Colonic mucosa (tissue), 4 donors: ENCODE measurements around the gene PCIF1. TPM values are rescaled to one million over a fixed set of nuclear protein-coding genes. Genes with fewer than 3 reads are reported as not detected.

ENCODE experiments used
- DNase-seq: peaks from one replicate; pipeline ENCODE4 v3.0.0-alpha.2; 2020
- H3K27ac ChIP-seq: fragments of 200-600 bp; one replicate; pipeline ENCODE4 v1.8.0; 2021
- H3K27me3 ChIP-seq: fragments of 200-600 bp; one replicate; pipeline ENCODE4 v1.8.0; 2021
- H3K36me3 ChIP-seq: fragments of 200-600 bp; one replicate; pipeline ENCODE4 v1.8.0; 2021
- H3K4me1 ChIP-seq: fragments of 200-600 bp; one replicate; pipeline ENCODE4 v1.8.0; 2021; ENCODE audit warnings: mild to moderate bottlenecking
- H3K4me3 ChIP-seq: fragments of 200-600 bp; one replicate; pipeline ENCODE4 v1.8.0; 2021
- H3K9ac ChIP-seq, 2 donors: one replicate each; pipeline ENCODE4 v1.7.0; 2013; ENCODE audit warnings: control low read depth in 2 of 2, low read depth in 2 of 2, low read length in 2 of 2
- H3K9me3 ChIP-seq: fragments of 200-600 bp; one replicate; pipeline ENCODE4 v1.8.0; 2021
- intact Hi-C: fragments of 100-400 bp; cut with DNase I; formaldehyde crosslinking; loops from one replicate; pipeline ENCODE4 v1.14.1; 2022
- total RNA-seq, 2 donors: library from RNA; stranded (reverse); fragmentation: NEBNext Ultra II Directional in 1 of 2; extraction: Animal tissue kit (Norgen Biotek cat#: 25700) in 1 of 2; gene quantifications; one replicate each; pipeline ENCODE4 v1.2.1, GENCODE V29; 2021
- TF ChIP-seq, protein P1 (sequence below): fragments of 200-600 bp; IDR thresholded peaks from one replicate; pipeline ENCODE4 v1.8.0; 2022; ENCODE audit warnings: antibody characterized with exemption, mild to moderate bottlenecking
- donor health status: healthy.
- donor health status: DM: no; HTN: no; CAD: no.
- donor health status: DM: no; HTN: no; CAD: no.

The PCIF1 gene
- total RNA-seq, 2 donors from 2014 or later: 28.9 to 33.6 TPM

DNA sequence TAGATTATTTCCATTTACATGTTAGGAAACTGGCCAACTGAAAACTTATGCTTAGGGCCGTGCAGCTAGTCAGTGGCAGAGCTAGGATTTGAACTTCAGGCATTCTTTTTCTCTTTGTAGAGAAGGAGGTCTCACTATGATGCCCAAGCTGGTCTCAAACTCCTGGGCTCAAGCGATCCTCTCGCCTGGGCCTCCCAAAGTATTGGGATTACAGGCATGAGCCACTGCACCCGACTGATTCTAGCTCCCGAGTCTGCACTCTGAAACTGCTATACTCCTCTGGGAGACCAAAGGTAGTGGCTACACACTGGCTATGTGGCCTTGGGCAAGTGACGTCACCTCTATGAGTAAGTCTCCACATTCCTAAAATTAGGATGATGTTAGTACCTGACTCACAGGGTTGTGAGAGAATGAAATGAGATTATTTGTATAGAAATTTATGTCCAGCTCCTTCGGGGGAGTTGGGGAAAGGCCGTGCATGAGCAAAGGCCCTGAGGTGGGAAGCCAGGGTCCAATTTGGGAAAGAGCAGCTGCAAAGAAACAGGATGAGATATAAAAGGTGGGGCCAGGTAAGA lies 28.9 kb upstream of the PCIF1 start:
- no peak overlapping the region for H3K4me3 ChIP-seq
- no peaks in the 10 kb centered on the region for H3K9me3 ChIP-seq
- TF ChIP-seq, protein P1, sequence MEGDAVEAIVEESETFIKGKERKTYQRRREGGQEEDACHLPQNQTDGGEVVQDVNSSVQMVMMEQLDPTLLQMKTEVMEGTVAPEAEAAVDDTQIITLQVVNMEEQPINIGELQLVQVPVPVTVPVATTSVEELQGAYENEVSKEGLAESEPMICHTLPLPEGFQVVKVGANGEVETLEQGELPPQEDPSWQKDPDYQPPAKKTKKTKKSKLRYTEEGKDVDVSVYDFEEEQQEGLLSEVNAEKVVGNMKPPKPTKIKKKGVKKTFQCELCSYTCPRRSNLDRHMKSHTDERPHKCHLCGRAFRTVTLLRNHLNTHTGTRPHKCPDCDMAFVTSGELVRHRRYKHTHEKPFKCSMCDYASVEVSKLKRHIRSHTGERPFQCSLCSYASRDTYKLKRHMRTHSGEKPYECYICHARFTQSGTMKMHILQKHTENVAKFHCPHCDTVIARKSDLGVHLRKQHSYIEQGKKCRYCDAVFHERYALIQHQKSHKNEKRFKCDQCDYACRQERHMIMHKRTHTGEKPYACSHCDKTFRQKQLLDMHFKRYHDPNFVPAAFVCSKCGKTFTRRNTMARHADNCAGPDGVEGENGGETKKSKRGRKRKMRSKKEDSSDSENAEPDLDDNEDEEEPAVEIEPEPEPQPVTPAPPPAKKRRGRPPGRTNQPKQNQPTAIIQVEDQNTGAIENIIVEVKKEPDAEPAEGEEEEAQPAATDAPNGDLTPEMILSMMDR: no peak
- no peaks in the 10 kb centered on the region for H3K4me1 ChIP-seq
- no peaks in the 10 kb centered on the region for H3K36me3 ChIP-seq
- H3K27me3 ChIP-seq: no peaks in the 10 kb centered on the region
- intact Hi-C loops: no loop called here
- DNase-seq: no peak
- no peak overlapping the region for H3K9ac ChIP-seq
- no peak overlapping the region for H3K27ac ChIP-seq

DNA sequence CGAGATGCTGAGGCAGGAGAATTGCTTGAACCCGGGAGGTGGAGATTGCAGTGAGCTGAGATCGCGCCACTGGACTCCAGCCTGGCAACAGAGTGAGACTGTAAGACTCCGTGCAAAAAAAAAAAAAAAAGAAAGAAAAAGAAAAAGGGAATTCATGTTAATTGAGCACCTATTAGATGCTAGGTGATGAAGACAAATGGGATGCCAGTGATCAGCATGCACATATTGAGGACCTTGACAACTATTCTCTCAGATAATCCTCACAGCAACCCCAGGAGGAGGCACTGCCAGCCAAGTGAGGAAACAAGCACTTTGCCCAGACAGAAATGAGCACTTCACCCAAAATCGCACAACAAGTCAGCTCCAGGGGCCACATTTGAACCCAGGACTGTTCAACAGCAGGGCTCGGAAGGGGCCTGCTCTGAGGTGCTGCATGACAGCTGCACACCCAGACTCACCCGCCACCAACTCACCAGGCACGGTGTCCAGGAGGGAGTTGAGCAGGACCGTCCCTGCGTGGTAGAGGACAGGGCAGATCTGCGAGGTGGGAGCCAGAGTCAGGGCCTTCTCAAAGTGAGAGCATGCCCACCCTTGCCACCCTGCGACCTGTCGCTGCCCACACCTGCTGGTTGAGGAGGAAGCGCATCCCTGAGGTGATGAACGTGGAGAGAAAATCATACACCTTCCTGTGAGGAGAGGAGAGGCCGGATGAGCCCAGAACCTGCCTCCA lies 27.1 kb upstream of the PCIF1 start:
- H3K27ac ChIP-seq: no peak overlapping the region
- TF ChIP-seq, protein P1: no peak
- H3K27me3 ChIP-seq: no peaks in the 10 kb centered on the region
- intact Hi-C loops: no loop called here
- no peak overlapping the region for H3K4me3 ChIP-seq
- peaks cover 7% of the 10 kb centered on the region for H3K4me1 ChIP-seq
- no peak overlapping the region for H3K9ac ChIP-seq
- H3K9me3 ChIP-seq: no peaks in the 10 kb centered on the region
- no peaks in the 10 kb centered on the region for H3K36me3 ChIP-seq
- no peak for DNase-seq

DNA sequence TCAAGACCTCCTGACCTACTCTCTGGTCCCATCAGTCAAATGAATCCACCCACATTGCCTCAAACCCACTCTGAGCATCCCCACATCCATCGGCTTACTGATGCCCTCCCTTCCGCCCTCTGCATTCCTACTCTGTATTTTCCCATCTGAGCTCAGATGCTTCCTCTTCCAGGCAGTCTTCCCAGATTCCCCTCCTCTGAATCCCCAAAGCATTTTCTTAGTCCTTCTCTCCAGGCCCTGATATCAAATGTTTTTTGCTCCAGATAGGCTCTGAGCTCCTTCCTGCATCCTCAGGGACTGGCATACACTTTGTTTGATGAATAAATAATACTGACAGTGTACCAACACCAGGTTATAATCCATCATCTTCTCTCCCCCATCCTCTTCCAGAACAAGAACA lies 26.4 kb upstream of the PCIF1 start:
- Histone ChIP-seq H3K36me3 (no peaks in the 10 kb centered on the region), H3K4me3 (no peak overlapping the region), H3K27ac (no peak overlapping the region), H3K9me3 (no peaks in the 10 kb centered on the region), H3K27me3 (no peaks in the 10 kb centered on the region), H3K9ac (no peak overlapping the region), H3K4me1 (peaks cover 7% of the 10 kb centered on the region)
- TF ChIP-seq, protein P1: no peak
- intact Hi-C loops: no loop called here
- DNase-seq: no peak

DNA sequence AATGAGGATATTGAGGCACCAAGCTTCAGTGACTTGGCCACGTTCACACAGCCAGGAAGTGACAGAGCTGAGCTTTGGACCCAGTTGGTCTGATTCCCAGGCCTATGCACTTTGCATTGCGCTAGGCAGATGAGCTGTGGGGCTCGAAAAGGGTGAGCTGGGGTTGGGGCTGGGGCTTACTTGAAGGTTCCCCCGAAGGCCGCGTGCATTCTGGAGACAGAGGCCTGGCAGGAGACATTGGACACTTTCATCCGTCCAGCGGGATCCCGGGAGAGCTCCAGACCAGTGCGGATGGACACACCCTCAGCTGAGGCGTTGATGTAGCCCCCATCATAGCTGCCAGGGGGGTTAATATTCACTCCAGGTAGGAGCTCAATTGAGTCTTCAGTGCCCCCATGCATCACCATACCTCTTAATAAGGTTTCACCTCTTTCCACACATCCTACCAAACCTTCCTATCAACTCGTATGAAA lies 25.1 kb upstream of the PCIF1 start:
- no peaks in the 10 kb centered on the region for H3K36me3 ChIP-seq
- TF ChIP-seq, protein P1: no peak
- H3K9me3 ChIP-seq: no peaks in the 10 kb centered on the region
- no peak overlapping the region for H3K4me3 ChIP-seq
- H3K27ac ChIP-seq: no peak overlapping the region
- peaks cover 7% of the 10 kb centered on the region for H3K4me1 ChIP-seq
- no peaks in the 10 kb centered on the region for H3K27me3 ChIP-seq
- H3K9ac ChIP-seq: no peak overlapping the region
- intact Hi-C loops: no loop called here
- no peak for DNase-seq

DNA sequence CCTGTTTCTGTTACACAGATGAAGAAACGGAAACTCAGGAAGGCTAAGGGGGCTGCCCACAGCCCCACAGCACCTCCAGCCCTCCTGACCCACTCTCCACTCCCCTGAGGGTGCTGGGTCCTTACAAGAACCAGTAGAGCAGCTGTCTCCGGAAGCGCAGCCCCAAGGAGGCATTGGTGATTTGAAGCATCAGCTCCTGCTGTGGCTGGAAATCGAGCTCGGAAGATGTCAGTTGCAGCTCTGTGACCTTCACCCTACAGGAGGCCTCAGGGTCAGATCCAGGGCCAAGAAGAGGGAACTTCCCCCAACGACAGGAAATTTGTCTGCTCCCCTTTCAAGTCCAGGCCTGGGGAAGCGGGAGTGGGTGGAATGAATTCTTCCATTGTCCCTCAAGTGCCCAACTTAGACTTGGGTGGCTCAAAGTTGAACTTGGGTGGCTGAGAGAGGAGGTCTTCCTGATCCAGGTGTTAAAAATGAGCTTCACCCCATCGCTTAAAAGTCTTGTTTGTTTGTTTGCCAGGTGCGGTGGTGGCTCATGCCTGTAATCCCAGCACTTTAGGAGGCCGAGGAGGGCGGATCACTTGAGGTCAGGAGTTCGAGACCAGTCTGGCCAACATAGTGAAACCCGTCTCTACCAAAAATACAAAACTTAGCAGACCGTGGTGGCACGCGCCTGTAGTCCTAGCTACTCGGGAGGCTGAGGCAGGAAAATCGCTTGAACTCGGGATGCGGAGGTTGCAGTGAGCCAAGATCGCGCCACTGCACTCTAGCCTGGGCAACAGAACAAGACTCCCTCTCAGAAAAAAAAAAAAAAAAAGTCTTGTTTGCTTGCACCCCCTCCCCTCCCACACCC lies 24.4 kb upstream of the PCIF1 start:
- intact Hi-C loops: no loop called here
- no peaks in the 10 kb centered on the region for H3K27me3 ChIP-seq
- no peaks in the 10 kb centered on the region for H3K9me3 ChIP-seq
- H3K36me3 ChIP-seq: no peaks in the 10 kb centered on the region
- H3K27ac ChIP-seq: no peak overlapping the region
- TF ChIP-seq, protein P1: no peak
- peaks cover 7% of the 10 kb centered on the region for H3K4me1 ChIP-seq
- H3K4me3 ChIP-seq: no peak overlapping the region
- no peak for DNase-seq
- H3K9ac ChIP-seq: no peak overlapping the region
